Loucy (cell line): Measurements from ENCODE around the gene PTPRT.

Source experiments
- H2AFZ ChIP-seq: fragments of 200-600 bp; sonication (generic); 2 replicates; pipeline ENCODE4 v1.6.0; 2016; ENCODE audit warnings: antibody characterized with exemption, mild to moderate bottlenecking, low read length, moderate library complexity
- H3F3A ChIP-seq: fragments of 200-600 bp; 2 replicates; pipeline ENCODE4 v1.6.0; 2016; ENCODE audit warnings: antibody characterized with exemption, low read depth, mild to moderate bottlenecking
- H3K27me3 ChIP-seq: fragments of 200-600 bp; sonication (generic); 2 replicates; pipeline ENCODE4 v1.6.1; 2014; ENCODE audit warnings: low read length, mild to moderate bottlenecking; ENCODE audit not compliant: insufficient read depth, poor library complexity, severe bottlenecking
- H3K36me3 ChIP-seq: fragments of 200-600 bp; sonication (generic); 2 replicates; pipeline ENCODE4 v1.6.1; 2016; ENCODE audit warnings: low read length; ENCODE audit not compliant: insufficient read depth
- H3K4me1 ChIP-seq: fragments of 200-600 bp; sonication (generic); 2 replicates; pipeline ENCODE4 v1.5.1; 2014; ENCODE audit warnings: low read length, mild to moderate bottlenecking; ENCODE audit not compliant: insufficient read depth, poor library complexity, severe bottlenecking
- H3K4me2 ChIP-seq: fragments of 200-600 bp; sonication (generic); 2 replicates; pipeline ENCODE4 v1.6.0; 2014; ENCODE audit warnings: antibody characterized with exemption, low read length, low read depth, mild to moderate bottlenecking; ENCODE audit not compliant: poor library complexity, severe bottlenecking
- H3K4me3 ChIP-seq: fragments of 200-600 bp; sonication (generic); 2 replicates; pipeline ENCODE4 v1.5.1; 2014; ENCODE audit warnings: low read length, mild to moderate bottlenecking, mixed read lengths; ENCODE audit not compliant: poor library complexity, severe bottlenecking
- H3K79me2 ChIP-seq: fragments of 200-600 bp; sonication (generic); 2 replicates; pipeline ENCODE4 v1.6.1; 2014; ENCODE audit warnings: low read length; ENCODE audit not compliant: insufficient read depth
- H3K9ac ChIP-seq: fragments of 200-600 bp; sonication (generic); 2 replicates; pipeline ENCODE4 v1.6.0; 2014; ENCODE audit warnings: mild to moderate bottlenecking, low read depth, low read length, moderate library complexity; ENCODE audit not compliant: poor library complexity, severe bottlenecking
- H3K9me2 ChIP-seq: fragments of 200-600 bp; sonication (generic); replicated peaks from 2 replicates; pipeline ENCODE4 v1.6.1; 2016; ENCODE audit warnings: low read depth, low read length, mixed read lengths
- H3K9me3 ChIP-seq: fragments of 200-600 bp; sonication (generic); 2 replicates; pipeline ENCODE4 v1.6.1; 2014; ENCODE audit warnings: mild to moderate bottlenecking, antibody characterized with exemption, low read length, low read depth; ENCODE audit not compliant: insufficient read depth
- H4K20me1 ChIP-seq: fragments of 200-600 bp; sonication (generic); 2 replicates; pipeline ENCODE4 v1.6.0; 2014; ENCODE audit warnings: antibody characterized with exemption, low read length, mild to moderate bottlenecking; ENCODE audit not compliant: insufficient read depth, poor library complexity, severe bottlenecking
- EZH2phosphoT487 ChIP-seq: fragments of 200-600 bp; IDR thresholded peaks from 2 replicates; pipeline ENCODE4 v1.6.1; 2018; ENCODE audit warnings: antibody characterized with exemption, mild to moderate bottlenecking, moderate library complexity, borderline replicate concordance
- TF ChIP-seq, protein P1 (sequence below): fragments of 200-600 bp; sonication (generic); conservative IDR thresholded peaks from 2 replicates; pipeline ENCODE4 v1.5.1; 2014; ENCODE audit warnings: mild to moderate bottlenecking, antibody characterized with exemption, low read length

The PTPRT gene

DNA sequence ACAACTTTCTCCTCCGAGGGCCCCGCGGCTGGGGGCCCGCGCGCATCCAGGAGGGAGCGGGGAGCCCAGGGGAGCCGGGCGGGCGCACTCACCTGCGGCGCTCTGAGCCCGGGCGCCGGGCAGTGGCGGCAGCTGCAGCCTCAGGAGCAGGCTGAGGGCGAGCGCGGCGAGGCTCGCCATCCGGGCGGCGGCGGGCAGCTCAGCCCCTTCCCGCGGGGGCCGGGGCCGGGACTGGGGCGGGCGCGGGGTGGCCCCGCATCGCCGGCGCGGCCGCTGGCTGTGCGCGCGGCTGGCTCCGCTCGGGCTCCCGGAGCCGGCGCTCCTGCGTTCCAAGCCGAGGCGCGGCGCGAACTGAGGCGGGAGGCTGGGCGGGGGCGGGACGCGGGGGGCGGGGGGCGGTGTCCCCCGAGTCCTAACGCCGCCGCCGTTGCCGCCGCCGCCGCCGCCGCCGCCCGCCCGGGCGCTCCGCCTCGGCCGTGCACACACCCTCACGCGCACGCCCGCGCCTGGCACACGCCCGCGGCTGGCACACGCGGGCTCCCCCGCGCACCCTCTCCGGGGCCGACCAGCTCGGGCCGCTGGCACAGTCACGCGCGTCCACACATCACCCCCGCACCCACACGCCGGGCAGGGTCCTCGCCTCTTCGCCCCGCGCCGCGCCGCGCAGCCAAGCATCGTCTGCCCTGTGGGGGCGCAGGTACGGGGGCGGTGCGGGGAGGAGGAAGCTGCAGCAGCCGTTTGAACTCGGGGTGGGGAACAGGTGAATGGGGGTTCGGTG lies at the start of gene PTPRT:
TSS of gene PTPRT (minus strand) at position 353 of the 778 bp plus-strand sequence. CDS start at position 180, 173 bp downstream.
- Histone ChIP-seq H3K36me3 (no peaks in the 10 kb centered on the region), H3K9ac (no peak within 1 kb of the TSS), H3K9me3 (no peaks in the 10 kb centered on the region), H3F3A (no peaks in the 10 kb centered on the region), H3K27me3 (no peaks in the 10 kb centered on the region), H2AFZ (no peak within 1 kb of the TSS), H3K79me2 (no peaks in the 10 kb centered on the region), H3K4me1 (no peaks in the 10 kb centered on the region), H3K9me2 (no peaks in the 10 kb centered on the region), H3K4me2 (no peak within 1 kb of the TSS), H4K20me1 (no peaks in the 10 kb centered on the region), H3K4me3 (no peak within 1 kb of the TSS)
- TF ChIP-seq EZH2phosphoT487 = no peak
- TF ChIP-seq, protein P1, sequence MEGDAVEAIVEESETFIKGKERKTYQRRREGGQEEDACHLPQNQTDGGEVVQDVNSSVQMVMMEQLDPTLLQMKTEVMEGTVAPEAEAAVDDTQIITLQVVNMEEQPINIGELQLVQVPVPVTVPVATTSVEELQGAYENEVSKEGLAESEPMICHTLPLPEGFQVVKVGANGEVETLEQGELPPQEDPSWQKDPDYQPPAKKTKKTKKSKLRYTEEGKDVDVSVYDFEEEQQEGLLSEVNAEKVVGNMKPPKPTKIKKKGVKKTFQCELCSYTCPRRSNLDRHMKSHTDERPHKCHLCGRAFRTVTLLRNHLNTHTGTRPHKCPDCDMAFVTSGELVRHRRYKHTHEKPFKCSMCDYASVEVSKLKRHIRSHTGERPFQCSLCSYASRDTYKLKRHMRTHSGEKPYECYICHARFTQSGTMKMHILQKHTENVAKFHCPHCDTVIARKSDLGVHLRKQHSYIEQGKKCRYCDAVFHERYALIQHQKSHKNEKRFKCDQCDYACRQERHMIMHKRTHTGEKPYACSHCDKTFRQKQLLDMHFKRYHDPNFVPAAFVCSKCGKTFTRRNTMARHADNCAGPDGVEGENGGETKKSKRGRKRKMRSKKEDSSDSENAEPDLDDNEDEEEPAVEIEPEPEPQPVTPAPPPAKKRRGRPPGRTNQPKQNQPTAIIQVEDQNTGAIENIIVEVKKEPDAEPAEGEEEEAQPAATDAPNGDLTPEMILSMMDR = no peak

DNA sequence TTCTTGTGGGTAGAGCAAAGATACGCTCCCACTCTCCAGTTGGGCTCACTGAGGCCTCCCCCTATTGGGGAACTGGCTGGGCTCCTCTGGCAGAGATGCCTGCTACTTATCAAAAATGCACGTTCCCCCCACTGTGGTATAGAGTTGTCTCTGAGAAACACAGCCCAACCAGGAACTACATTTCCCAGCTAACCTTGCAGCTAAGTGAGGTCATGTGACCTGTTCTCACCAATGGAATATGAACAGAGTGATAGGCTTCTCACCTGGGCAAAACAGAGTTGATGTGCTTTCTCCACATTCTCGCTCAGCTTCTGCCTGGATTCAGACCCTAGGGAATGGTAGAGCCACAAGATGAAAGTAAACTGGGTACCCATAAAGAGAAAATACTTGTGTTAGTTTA lies 49.1 kb upstream of the PTPRT start:
- no peaks in the 10 kb centered on the region for H4K20me1 ChIP-seq

DNA sequence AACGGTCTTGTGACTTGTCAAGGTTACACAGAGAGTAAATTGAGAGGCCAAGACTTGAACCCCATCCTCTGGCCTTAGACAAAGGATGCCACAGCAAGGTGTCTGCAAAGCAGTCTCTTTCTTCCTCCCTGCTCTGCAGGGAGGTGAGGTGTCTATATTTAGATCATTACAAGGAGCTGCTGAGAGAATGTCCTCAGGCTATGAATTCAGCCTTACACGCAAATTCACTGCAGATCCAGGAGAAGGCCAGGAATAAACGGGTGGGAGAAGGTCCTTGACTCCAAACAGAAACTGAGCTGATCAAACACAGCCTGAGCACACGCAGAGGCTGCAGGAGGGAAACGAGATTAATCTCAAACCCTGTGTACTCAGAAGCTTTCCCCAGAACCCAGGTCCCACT lies 48.6 kb upstream of the PTPRT start:
- no peaks in the 10 kb centered on the region for H3K36me3 ChIP-seq
- H3K4me3 ChIP-seq = no peak overlapping the region
- no peaks in the 10 kb centered on the region for H3K27me3 ChIP-seq
- no peak overlapping the region for H2AFZ ChIP-seq
- H3K9ac ChIP-seq = no peak overlapping the region
- H3K79me2 ChIP-seq = no peaks in the 10 kb centered on the region
- no peak overlapping the region for H3K4me2 ChIP-seq
- H3K9me3 ChIP-seq = no peaks in the 10 kb centered on the region; the same call in 1 of the 2 replicates
- H3K9me2 ChIP-seq = no peaks in the 10 kb centered on the region
- no peaks in the 10 kb centered on the region for H3K4me1 ChIP-seq
- TF ChIP-seq, protein P1 = no peak
- TF ChIP-seq EZH2phosphoT487 = no peak
- no peaks in the 10 kb centered on the region for H4K20me1 ChIP-seq
- H3F3A ChIP-seq = no peaks in the 10 kb centered on the region

More for the DNA sequence above, 49.1 kb upstream of the PTPRT start:
- Histone ChIP-seq H3K4me2 (no peak overlapping the region), H3K9ac (no peak overlapping the region), H3K27me3 (no peaks in the 10 kb centered on the region), H3K4me1 (no peaks in the 10 kb centered on the region), H3K79me2 (no peaks in the 10 kb centered on the region), H3K9me3 (no peaks in the 10 kb centered on the region; the same call in 1 of the 2 replicates), H3F3A (no peaks in the 10 kb centered on the region), H3K36me3 (no peaks in the 10 kb centered on the region), H3K9me2 (no peaks in the 10 kb centered on the region), H2AFZ (no peak overlapping the region), H3K4me3 (no peak overlapping the region)
- no peak for TF ChIP-seq EZH2phosphoT487
- TF ChIP-seq, protein P1 = no peak
